Endodermal cell (in vitro differentiated cells): ENCODE results near the gene DGLUCY. TPM values are rescaled to one million over a fixed set of nuclear protein-coding genes. Genes with fewer than 3 reads are reported as not detected.

Experiments used
- DNase-seq: peaks from one replicate; pipeline ENCODE4 v3.0.0-alpha.2; 2017
- H3K27ac ChIP-seq: 2 replicates; pipeline ENCODE4 v1.5.1; 2013; ENCODE audit warnings: mild to moderate bottlenecking, low read depth, low read length, moderate library complexity
- H3K27me3 ChIP-seq: 2 replicates; pipeline ENCODE4 v1.6.1; 2013; ENCODE audit warnings: mild to moderate bottlenecking, low read length, moderate library complexity; ENCODE audit not compliant: insufficient read depth, control insufficient read depth, poor library complexity, severe bottlenecking
- H3K36me3 ChIP-seq: 2 replicates; pipeline ENCODE4 v1.7.0; 2013; ENCODE audit warnings: mild to moderate bottlenecking, low read length, moderate library complexity; ENCODE audit not compliant: control insufficient read depth, insufficient read depth
- H3K4me1 ChIP-seq: one replicate; pipeline ENCODE4 v1.7.0; 2013; ENCODE audit warnings: low read length; ENCODE audit not compliant: control insufficient read depth, insufficient read depth
- H3K4me3 ChIP-seq: 2 replicates; pipeline ENCODE4 v1.5.1; 2013; ENCODE audit warnings: mild to moderate bottlenecking, low read length, moderate library complexity
- H3K9ac ChIP-seq: 2 replicates; pipeline ENCODE4 v1.6.1; 2013; ENCODE audit warnings: mild to moderate bottlenecking, low read length, moderate library complexity; ENCODE audit not compliant: poor library complexity, severe bottlenecking; ENCODE audit errors: extremely low read depth
- H3K9me3 ChIP-seq: 2 replicates; pipeline ENCODE4 v1.6.1; 2013; ENCODE audit warnings: mild to moderate bottlenecking, low read length, moderate library complexity; ENCODE audit not compliant: control insufficient read depth
- H3K27ac Mint-ChIP-seq: 2 replicates; pipeline ENCODE4 v1.8.0; 2020; ENCODE audit warnings: mixed read lengths
- H3K27me3 Mint-ChIP-seq: 2 replicates; pipeline ENCODE4 v1.8.0; 2021; ENCODE audit warnings: mild to moderate bottlenecking, mixed read lengths; ENCODE audit not compliant: insufficient read depth
- H3K36me3 Mint-ChIP-seq: 2 replicates; pipeline ENCODE4 v1.8.0; 2020; ENCODE audit warnings: low read depth, mixed read lengths
- H3K4me1 Mint-ChIP-seq: 2 replicates; pipeline ENCODE4 v1.8.0; 2020; ENCODE audit warnings: mixed read lengths
- H3K4me3 Mint-ChIP-seq: 2 replicates; pipeline ENCODE4 v1.8.0; 2020; ENCODE audit warnings: mild to moderate bottlenecking, moderate library complexity, mixed read lengths
- H3K9me3 Mint-ChIP-seq: 2 replicates; pipeline ENCODE4 v1.8.0; 2020; ENCODE audit warnings: mild to moderate bottlenecking, mixed read lengths
- WGBS, 2 experiments: methylation state at CpG; one replicate each; pipeline versions ENCODE4 v1.1.5 to v1.1.7; 2013; ENCODE audit warnings: missing lambda C conversion rate in 2 of 2, mixed read lengths in 1 of 2; ENCODE audit not compliant: insufficient coverage in 1 of 2, insufficient read length in 1 of 2; 5-methylcytosine and 5-hydroxymethylcytosine counted together
- total RNA-seq, 2 donors: library from RNA; stranded (reverse); fragmentation: NEBNext Ultra II Directional in 1 of 2; extraction: Animal tissue kit (Norgen Biotek cat#: 25700) in 1 of 2; gene quantifications; 2 replicates in 1 of 2; 3 replicates in 1 of 2; pipeline ENCODE4 v1.2.1, GENCODE V29; 2021
- TF ChIP-seq, protein P1 (sequence below): fragments of 200-600 bp; sonication (generic); conservative IDR thresholded peaks from 2 replicates; pipeline ENCODE4 v1.5.0; 2021; ENCODE audit warnings: antibody characterized with exemption, mild to moderate bottlenecking

Gene DGLUCY
- total RNA-seq, 2 donors from 2014 or later: 26.7 to 33.9 TPM

DNA sequence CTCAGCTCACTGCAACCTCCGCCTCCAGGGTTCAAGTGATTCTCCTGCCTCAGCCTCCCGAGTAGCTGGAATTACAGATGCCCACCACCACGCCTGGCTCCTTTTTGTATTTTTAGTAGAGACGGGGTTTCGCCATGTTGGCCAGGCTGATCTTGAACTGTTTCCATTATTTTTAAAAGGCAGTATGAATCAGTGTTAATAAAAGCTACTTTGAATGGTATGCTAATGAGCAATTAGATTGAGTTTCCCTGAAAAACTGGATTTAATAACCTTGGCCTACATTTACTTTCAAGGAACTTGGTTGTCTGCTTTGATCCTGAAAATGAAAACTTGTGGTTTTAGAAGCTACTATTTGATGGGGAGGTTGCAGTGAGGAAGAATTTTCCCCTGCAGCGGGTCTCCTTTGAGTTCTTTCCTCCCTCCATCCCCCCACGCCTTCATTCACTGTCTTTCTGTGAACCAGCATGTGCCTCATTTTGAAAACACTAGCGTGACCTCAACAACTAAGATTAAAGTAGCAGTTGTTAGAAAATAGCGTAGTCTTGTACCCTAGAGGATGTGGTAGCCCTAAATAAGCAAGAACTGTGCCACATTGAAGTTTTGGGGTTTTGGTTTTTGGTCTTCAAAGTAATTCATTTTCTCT lies 35.7 kb upstream of the DGLUCY start:
- 83 to 91% methylated on average over 7 to 8 of the region's 9 CpGs for WGBS, 2 experiments
- no peaks in the 10 kb centered on the region for H3K9me3 ChIP-seq
- no peaks in the 10 kb centered on the region for H3K4me1 ChIP-seq
- H3K4me3 ChIP-seq: no peak overlapping the region
- DNase-seq: no peak
- Mint-ChIP-seq H3K4me1 (no peaks in the 10 kb centered on the region), H3K9me3 (no peaks in the 10 kb centered on the region), H3K27me3 (no peaks in the 10 kb centered on the region), H3K4me3 (no peak overlapping the region), H3K27ac (no peak overlapping the region), H3K36me3 (no peaks in the 10 kb centered on the region)
- H3K9ac ChIP-seq: no peak overlapping the region
- H3K27me3 ChIP-seq: no peaks in the 10 kb centered on the region
- no peak overlapping the region for H3K27ac ChIP-seq
- no peaks in the 10 kb centered on the region for H3K36me3 ChIP-seq
- TF ChIP-seq, protein P1, sequence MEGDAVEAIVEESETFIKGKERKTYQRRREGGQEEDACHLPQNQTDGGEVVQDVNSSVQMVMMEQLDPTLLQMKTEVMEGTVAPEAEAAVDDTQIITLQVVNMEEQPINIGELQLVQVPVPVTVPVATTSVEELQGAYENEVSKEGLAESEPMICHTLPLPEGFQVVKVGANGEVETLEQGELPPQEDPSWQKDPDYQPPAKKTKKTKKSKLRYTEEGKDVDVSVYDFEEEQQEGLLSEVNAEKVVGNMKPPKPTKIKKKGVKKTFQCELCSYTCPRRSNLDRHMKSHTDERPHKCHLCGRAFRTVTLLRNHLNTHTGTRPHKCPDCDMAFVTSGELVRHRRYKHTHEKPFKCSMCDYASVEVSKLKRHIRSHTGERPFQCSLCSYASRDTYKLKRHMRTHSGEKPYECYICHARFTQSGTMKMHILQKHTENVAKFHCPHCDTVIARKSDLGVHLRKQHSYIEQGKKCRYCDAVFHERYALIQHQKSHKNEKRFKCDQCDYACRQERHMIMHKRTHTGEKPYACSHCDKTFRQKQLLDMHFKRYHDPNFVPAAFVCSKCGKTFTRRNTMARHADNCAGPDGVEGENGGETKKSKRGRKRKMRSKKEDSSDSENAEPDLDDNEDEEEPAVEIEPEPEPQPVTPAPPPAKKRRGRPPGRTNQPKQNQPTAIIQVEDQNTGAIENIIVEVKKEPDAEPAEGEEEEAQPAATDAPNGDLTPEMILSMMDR: no peak

DNA sequence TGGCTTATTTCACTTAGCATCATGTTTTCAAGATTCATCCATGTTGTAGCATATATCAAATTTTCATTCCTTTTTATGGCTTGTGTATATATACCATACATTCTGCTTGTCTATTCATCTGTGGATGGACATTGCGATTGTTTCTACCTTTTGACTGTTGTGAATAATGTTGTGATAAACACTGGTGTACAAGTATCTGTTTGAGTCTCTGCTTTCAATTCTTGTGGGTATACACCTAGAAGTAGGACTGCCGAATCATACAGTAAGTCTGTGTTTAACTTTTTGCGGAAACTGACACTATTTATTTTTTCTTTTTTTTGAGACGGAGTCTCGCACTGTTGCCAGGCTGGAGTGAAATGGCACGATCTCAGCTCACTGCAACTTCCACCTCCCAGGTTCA lies 33.8 kb upstream of the DGLUCY start:
- Histone ChIP-seq H3K36me3 (no peaks in the 10 kb centered on the region), H3K4me3 (no peak overlapping the region), H3K9me3 (no peaks in the 10 kb centered on the region), H3K9ac (no peak overlapping the region), H3K27me3 (no peaks in the 10 kb centered on the region), H3K4me1 (no peaks in the 10 kb centered on the region), H3K27ac (no peak overlapping the region)
- no peaks in the 10 kb centered on the region for H3K9me3 Mint-ChIP-seq
- H3K36me3 Mint-ChIP-seq: no peaks in the 10 kb centered on the region
- DNase-seq: no peak
- no peaks in the 10 kb centered on the region for H3K4me1 Mint-ChIP-seq
- no peaks in the 10 kb centered on the region for H3K27me3 Mint-ChIP-seq
- WGBS, 2 experiments: 91% methylated on average over 5 to 6 of the region's 6 CpGs
- TF ChIP-seq, protein P1: no peak
- no peak overlapping the region for H3K27ac Mint-ChIP-seq
- no peak overlapping the region for H3K4me3 Mint-ChIP-seq

DNA sequence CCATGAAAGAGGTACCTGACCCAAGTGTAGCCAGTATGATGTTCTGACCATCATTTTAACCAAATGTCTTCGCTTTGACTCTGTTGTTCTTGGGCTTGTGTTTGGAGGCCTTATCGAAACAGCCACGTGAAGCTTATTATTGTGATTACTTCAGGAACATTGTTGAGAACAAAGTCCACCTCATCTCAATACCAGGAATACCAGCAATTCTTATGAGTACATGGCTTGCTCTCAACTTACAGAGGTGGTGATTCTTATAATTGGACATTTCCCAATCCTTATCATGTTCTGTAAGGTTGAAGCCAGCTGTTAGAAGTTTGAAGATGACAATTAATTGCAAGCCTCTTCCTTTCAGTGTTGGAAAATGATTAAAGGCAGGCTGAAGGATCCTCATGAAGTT lies 31.6 kb upstream of the DGLUCY start:
- no peaks in the 10 kb centered on the region for H3K9me3 ChIP-seq
- Mint-ChIP-seq H3K9me3 (no peaks in the 10 kb centered on the region), H3K4me3 (no peak overlapping the region)

More for the DNA sequence above, 31.6 kb upstream of the DGLUCY start:
- Histone ChIP-seq H3K4me3 (no peak overlapping the region), H3K9ac (no peak overlapping the region), H3K27ac (no peak overlapping the region), H3K27me3 (no peaks in the 10 kb centered on the region), H3K4me1 (no peaks in the 10 kb centered on the region), H3K36me3 (no peaks in the 10 kb centered on the region)
- DNase-seq: no peak
- 96% methylated on average over 3 of the region's 3 CpGs; no CpG with 5 or more reads in 1 of the 2 experiments for WGBS, 2 experiments
- H3K27me3 Mint-ChIP-seq: peaks cover 2% of the 10 kb centered on the region
- no peaks in the 10 kb centered on the region for H3K36me3 Mint-ChIP-seq
- H3K27ac Mint-ChIP-seq: no peak overlapping the region
- no peaks in the 10 kb centered on the region for H3K4me1 Mint-ChIP-seq
- TF ChIP-seq, protein P1: no peak
